ENCODE data around the gene C9orf152.
"Not testable (repeated sequence)": the region's sequence is repeated elsewhere in the genome, so short reads cannot be mapped to it uniquely, and the experiment has no call there.

Gene C9orf152

DNA sequence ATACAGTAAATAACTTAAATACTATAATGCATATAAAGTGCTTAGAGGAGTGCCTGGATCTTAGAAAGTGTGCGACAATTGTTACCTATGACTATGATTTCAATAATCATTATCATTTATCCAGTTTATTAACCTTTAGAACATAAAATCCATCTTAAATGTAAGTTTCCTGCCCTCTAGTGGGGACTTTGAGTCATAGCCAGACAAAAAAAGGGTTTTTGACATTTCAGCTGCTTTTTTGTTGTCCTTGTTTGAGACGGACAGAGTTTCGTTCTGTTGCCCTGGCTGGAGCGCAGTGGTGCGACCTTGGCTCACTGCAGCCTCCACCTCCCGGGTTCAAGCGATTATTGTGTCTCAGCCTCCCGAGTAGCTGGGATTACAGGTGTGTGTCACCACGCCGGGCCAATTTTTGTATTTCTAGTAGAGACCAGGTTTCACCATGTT, 9.7 kb upstream of the C9orf152 start:
- FAIRE-seq (no peak), DNase-seq (ENCODE audit: insufficient read length, low spot score) (no peak)

DNA sequence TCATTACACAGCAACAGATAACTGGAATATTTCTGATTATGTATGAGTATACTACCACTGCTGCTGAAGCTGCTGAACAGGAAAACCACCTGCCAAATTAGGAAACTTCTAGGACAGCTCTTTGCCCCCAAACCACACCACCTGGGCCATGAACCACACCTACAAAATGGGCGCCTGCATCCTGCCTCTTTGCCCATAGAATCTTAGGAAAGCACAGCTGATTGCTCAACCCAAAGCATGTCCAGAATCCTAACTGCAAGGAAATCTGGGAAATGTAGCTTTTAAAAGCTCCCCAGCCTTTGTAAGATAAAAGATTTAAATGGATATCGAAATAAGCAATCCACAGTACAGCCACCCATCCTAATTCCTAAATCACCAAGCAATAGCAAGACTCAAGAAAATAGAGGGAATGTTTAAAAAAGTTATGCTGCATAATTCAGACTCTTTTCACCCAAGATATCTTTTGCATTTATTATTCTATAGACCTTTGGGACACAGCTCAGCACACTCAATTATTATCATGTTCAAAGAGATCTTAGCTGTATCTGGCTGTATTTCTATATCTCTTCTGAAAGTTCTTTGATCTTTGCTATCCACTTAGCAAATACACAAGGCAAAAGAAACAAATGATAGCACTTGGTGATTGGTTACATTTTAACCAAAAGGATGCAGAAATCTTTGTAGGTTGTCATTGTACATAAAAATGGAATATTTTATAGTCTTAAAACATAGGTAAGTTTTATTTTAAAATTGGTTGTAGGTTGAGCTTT, 6.8 kb upstream of the C9orf152 start:
- no peak for FAIRE-seq
- no peak for DNase-seq (ENCODE audit: insufficient read length, low spot score)

DNA sequence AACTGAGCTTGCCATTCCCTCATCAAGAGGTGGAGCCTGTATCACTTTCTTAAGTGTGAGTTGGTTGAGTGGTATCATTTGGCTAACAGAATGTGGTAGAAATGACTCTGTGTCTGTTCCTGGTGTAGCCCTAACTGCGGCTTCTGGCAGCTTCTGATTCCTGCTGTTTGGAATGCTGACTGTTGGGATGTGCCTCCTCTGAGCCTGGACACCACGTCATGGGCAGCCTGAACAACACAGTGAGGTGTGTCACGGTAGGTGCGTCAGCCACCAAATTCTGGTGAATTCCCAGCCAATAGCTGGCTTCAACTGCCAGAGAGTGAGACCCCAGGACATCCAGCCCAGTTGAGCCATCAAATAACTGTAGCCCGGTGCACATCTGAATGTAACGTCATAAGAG, 6.1 kb upstream of the C9orf152 start:
- FAIRE-seq (no peak), DNase-seq (ENCODE audit: insufficient read length, low spot score) (no peak)

DNA sequence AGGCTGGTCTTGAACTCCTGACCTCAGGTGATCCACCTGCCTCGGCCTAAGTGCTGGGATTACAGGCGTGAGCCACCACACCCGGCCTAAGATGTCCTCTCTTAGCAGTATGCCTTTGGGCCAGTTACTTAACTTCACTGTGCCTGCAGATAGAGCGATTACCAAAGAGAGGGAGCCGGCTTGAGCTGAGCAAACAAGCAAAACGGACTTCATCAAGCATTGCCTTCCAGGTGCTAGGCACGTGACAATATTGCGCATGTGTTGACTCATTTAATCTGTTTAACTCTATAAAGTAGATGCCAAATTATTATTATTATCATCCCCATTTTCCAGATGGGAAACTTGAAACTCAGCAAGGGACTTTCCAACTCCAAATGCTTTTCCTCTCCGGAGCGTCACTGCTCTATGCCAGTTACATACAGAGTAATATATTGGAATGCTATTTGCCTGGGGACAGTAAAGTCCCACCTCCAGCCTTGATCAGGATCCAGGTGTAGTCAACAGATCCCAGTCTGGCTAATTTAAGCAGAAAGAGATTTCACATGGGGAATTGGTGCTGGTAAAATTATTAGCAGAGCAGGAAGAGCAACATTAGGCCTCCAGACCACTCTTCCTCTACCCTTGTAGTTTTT, 5.6 kb upstream of the C9orf152 start:
- no peak for FAIRE-seq
- no peak for DNase-seq (ENCODE audit: insufficient read length, low spot score)

DNA sequence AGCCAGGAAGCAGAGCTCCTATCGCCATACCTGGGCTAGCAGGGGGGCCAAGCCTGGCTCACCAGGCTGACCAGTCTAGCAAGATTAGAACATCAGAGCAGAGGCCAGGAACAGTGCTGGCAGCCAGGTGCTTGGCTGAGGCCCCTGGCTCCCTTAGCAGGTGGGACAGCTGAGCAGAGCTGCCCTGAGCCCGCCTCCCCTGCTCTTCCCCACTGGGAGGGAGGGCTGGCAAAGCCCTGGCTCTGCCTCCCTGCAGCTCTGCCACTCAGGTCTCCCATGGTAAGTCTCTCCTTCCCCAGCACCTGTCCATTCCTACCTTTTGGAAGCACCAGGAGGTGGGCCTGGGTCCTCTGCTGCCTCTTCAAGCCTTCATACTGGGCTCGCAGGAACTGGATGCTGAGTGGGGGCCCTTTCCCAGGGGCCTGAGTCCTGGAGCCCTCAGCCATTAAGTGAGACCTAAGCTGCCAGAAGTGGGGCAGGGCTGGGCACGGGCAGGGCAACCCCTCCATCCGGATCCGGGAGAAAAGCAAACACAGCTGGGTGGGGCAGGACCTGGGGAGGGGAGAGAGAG, 803 bp downstream of the C9orf152 start:
- DNase-seq (ENCODE audit: insufficient read length, low spot score) (no peak), FAIRE-seq (no peak)

DNA sequence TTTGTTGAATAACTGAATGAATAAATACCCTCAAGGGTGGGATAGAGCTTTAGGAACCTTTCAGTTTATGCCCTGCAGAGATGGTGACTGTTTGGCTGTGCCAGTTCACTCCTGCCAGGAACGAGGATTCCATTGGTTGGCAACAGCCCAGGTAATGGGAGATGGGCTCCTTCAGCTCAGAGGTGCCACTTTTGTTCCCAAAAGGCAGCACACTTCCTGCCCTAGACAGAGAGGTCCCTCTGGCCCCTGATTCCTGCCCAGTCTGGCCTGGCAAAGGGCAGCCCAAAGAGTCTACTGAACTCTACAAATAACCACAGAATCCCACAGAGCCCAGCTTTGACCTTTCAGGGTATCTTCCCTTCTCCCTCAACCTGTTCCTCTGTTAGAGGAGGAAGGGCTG, 1.6 kb downstream of the C9orf152 start:
- FAIRE-seq (no peak), DNase-seq (ENCODE audit: insufficient read length, low spot score) (no peak)

DNA sequence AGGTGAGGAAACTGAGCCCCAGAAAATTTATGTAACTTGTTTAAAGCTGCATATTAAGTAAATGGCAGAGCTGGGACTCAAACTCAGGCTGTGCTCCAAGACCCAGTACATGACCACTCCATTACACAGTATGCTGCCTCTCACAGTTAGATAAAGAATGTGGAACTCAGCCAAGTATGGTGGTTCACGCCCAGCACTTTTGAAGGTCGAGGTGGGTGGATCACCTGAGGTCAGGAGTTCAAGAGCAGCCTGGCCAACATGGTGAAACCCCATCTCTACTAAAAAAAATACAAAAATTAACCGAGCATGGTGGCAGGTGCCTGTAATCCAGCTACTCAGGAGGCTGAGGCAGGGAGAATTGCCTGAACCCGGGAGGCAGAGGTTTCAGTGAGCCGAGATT, 2.3 kb downstream of the C9orf152 start:
- DNase-seq (ENCODE audit: insufficient read length, low spot score); FAIRE-seq: not testable (repeated sequence)

DNA sequence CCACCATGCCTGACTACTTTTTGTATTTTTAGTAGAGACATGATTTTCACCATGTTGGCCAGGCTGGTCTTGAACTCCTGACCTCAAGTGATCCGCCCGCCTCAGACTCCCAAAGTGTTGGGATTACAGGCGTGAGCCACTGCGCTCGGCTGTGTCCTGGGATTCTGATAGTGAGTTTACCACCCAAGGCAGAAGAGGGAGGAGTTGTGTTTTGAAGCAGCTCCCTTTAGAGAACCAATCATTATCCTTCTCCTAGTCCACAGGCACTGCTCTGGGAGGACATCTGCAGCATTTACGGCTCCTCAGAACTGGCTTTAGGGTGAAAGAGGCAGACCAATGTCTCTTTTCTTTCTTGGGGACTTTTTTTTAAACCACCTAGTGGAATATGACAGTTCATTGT, 5.7 kb downstream of the C9orf152 start:
- DNase-seq (ENCODE audit: insufficient read length, low spot score) (no peak), FAIRE-seq (no peak)

DNA sequence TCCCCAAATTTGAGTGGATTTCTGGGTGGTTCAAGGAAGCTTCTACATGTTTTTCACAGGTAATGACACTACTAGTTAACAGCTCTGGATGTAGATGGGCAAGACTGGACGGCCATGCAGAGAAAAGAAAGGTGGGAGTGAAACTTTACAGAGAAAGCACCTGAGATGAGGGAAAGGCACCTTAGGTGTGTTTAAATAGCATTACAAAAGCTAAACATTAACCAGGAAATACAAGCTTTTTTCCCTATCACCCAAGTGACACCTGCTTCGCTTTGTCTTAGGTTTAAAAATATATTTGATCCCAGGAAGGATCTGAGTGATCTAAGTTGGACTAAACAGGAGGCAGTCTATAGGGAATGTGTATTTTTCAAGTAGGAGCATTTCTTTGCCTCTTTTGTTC, 8.3 kb downstream of the C9orf152 start:
- FAIRE-seq = no peak
- no peak for DNase-seq (ENCODE audit: insufficient read length, low spot score)

DNA sequence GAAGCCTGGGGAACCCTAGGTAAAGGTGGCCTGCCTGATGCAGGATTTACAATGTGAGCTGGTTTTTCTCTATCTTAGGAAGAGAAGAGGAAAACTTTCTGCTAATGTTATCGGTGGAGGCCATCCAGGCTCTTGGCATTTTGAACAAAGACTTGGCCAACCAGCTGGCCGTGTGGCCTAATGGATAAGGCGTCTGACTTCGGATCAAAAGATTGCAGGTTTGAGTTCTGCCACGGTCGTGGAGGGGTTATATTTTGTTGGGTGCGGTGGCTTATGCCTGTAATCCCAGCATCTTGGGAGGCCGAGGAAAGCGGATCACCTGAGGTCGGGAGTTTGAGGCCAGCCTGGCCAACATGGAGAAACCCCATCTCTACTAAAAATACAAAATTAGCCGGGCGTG, 9.6 kb downstream of the C9orf152 start:
- FAIRE-seq (no peak), DNase-seq (ENCODE audit: insufficient read length, low spot score) (no peak)

DNA sequence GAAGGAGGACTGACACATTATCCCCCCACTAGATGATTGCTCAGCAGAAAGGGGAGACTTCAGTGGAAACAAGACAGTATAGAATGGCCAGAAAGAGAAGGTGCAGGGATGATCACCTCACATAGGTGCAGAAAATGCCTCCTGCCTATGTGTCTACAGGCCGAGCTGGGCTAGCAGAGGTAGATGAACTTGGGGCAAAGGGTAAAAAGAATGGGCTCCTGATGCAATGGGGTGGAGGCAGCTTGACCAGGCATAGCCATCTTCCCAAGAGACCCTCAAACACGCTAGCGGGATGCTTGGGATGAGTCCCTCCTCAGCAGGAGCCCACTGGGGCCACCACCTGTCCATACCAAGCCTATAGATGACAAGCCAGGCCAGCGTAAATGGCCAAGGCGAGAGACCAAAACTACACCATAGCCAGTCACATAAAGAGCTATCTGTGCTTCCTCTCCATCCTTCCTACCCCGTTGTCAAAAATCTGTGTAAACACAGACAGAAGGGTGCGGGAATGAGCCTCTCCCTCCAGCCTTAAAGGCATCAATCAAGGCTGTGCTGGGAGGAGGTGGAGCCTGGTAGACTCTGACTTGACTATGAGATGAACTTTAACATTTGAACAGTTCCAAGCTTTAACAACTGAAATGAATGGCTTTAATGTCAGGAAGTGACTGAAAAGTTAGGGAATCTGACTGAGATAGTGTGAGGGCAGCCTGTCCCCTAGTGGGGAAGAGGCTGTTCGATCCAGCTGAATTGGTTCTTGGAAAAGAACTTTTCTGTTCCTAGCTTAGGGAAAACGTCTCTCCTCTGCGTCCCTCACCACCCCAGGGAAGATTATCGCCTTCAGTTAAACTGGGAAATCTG, 10.4 kb downstream of the C9orf152 start:
- DNase-seq (ENCODE audit: insufficient read length, low spot score) = no peak
- no peak for FAIRE-seq

DNA sequence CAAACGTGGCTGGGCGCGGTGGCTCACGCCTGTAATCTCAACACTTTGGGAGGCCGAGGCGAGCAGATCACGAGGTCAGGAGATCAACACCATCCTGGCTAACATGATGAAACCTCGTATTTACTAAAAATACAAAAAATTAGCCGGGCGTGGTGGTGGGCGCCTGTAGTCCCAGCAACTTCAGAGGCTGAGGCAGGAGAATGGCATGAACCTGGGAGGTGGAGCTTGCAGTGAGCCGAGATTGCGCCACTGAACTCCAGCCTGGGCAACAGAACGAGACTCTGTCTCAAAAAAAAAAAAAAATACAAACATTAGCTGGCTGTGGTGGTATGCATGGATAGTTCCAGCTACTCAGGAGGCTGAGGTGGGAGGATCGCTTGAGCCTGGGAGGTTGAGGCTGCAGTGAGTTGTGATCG, 11.9 kb downstream of the C9orf152 start:
- FAIRE-seq; DNase-seq (ENCODE audit: insufficient read length, low spot score): not testable (repeated sequence)

DNA sequence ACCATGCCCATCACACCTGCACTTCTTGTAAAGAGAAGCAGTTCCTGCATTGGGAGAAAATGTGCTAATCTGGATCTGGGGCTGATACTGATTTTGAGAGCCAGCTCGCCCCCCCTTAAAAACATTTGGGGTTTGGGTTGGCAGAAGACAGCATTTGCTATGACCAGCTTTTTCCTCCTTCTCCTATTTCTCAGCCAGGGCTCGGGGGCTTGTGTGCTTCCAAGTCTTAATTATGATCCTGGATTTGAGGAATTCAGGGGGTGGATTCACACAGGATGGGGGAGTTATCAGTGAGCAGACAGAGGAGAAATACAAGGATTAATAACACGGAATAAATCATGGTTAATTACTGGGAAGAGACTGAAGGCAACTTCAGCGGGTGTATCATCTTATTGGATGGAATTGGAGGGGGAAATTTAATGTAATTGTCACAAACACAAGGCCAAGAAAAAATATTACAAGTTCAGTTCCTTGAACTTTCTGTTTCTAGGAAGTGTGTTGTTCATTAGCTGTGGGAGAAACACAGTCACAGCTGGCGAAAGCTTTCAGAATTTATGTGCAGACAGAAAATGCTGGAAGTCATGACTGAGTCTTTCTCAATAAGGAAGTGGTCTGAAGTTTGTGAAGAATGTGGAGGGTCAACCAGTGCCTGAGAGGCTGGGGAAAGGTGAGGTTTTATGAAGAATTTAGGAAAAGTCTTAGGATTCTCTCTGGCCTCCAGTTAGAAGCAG, 15.3 kb downstream of the C9orf152 start:
- no peak for FAIRE-seq

DNA sequence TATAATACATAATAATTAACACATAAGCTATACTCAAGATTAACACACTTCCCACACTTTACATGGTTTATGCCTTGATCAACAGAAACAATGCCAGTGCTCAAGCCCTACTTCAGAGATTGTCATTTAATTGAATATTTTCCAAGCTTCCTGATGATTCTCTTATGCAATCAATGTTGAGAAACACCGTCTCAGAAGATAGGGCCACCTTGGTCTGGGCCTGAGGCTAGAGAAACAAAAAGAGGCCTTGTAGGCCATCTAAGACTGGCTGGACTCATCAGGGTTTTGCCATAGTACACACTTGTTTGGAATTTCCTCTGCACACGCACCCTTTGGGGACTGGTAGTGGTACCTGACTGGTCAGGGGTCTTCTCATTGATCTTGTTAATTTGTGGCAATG, 16.3 kb downstream of the C9orf152 start:
- DNase-seq (ENCODE audit: insufficient read length, low spot score) (no peak), FAIRE-seq (no peak)

More for the DNA sequence above, 15.3 kb downstream of the C9orf152 start:
- no peak for DNase-seq (ENCODE audit: insufficient read length, low spot score)

DNA sequence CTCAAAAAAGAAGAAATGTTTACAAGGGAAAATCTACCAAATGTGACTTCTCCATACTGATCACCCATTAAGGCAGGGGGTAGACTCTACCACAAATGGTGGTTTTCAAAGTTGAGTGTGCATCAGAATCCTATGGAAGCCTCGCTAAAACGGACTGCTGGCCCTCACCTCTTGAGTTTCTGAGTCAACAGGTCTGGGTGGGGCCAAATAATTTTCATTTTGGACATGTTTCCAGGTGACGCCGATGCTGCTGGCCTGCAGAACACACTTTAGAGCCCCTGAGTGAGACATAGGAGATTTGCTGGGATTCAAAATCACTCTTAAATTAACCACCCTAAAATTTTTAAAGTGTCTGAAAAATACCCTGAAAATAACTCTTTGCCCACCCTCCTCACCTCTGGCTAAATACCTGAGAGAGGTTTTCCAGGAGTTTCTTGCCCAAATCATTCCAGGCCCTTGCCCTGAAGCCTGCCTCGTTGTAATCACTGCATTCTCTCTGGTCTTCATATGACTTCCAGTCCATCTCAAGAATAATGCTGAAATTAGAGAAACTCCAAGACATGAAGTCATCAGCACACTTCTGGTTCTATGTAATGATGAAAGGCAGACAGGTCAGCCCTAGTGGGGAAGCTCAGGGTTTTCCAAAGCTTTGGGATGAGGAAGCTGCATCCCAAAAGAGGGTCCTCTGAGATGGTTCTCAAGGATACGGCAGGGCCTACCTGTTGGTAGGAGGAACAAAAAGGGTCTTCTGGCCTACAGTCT, 18.2 kb downstream of the C9orf152 start:
- DNase-seq (ENCODE audit: insufficient read length, low spot score) (no peak), FAIRE-seq (no peak)

DNA sequence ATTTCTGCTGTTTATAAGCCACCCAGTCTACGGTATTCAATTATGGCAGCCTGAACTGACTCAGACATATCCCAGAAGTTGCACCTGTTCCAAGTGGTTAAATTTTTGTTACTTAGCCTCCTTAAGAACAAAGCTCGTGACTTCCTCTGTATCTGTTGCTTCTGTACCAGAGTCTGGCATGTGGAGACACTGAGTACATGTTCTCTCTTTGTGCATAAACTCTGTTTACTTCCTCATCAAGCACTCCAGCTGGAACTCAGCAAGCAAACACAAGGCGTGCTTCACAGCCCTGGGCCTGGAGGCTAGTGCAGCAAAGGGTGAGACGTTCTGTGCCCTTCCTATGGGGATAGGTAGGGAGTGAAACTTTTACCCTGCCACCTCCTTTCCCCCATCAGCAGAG, 19.0 kb downstream of the C9orf152 start:
- FAIRE-seq (no peak), DNase-seq (ENCODE audit: insufficient read length, low spot score) (no peak)

DNA sequence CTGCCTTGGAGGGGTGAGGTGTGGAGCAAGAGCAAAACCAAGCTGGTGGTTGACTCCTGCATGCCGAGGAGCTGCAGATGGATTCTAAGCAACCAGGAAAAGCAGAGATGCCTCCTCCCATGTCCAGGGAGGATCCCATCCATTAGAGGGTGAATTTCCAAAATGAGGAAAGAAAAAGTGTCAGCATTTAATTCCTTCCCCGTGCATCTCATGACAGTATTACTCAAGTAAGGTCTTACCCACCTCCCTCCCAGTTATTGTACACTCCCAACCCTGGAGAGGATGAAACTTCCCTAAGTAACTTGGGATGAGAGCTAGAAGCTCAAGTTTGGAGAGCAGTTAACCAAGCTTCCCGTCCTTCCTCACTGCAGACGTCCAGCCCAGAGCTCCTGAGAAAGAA, 19.9 kb downstream of the C9orf152 start:
- FAIRE-seq (no peak), DNase-seq (ENCODE audit: insufficient read length, low spot score) (no peak)

DNA sequence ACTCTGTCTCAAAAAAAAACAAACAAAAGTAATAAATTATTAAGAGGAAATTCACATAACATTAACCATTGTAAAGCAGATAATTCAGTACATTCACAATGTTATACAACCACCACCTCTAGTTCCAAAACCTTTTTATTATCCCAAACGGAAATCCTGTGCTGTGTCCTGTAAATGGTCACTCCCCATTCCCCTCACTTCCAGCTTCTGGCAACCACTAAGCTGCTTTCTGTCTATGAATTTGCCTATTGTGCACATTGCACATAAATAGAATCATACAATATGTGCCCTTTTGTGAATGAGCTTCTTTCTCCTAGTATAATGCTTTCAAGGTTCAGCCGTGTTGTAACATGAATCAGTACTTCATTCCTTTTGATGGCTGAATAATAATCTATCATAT, 20.8 kb downstream of the C9orf152 start:
- no peak for FAIRE-seq
- no peak for DNase-seq (ENCODE audit: insufficient read length, low spot score)

DNA sequence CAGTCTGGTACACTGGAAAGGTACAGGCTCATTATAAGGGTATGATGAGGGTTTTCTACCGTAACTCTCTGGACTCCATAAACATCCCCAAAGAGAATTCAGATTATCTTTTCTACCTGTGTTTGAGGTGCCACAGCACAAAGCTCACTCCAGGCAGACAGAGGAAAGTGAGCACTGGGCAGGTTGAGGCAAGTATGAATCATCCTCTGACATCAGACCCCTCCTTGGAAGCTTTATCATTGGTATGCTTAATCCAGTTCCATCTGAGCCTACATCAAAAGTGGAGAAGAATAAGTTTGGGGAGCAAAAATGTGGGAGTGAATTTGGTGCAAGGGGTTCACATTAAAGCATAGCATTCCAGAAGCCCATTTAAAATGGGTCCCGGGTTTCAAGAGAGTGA, 21.7 kb downstream of the C9orf152 start:
- FAIRE-seq (no peak), DNase-seq (ENCODE audit: insufficient read length, low spot score) (no peak)

DNA sequence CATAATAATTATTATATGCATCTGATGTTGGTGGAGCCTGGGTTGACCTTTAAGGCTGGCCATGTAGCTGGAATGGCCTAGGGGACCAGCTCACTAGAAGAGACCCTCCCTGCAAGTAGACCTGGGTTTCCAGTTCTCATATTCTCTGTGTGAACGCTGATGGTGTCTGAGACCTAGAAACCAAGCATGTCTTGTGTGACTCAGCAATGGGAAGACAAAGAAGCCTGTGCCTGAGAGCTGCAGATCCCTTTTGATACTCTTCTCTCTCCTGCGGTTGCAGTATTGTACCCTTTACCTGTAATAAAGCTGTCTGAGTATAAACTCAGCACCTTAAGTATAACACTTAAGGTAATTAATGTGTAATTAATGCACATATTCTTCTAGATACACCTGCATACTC, 22.2 kb downstream of the C9orf152 start:
- DNase-seq (ENCODE audit: insufficient read length, low spot score) (no peak), FAIRE-seq (no peak)
